H9 (cell line): ENCODE measurements around the gene OTULINL. TPM values are rescaled to one million over a fixed set of nuclear protein-coding genes. Genes with fewer than 3 reads are reported as not detected.

Source experiments
- DNase-seq: peaks from one replicate; pipeline ENCODE4 v3.0.0-alpha.2; 2017
- H2AFZ ChIP-seq: one replicate; pipeline ENCODE4 v1.6.1; 2013; ENCODE audit warnings: mild to moderate bottlenecking, low read length, control low read depth, moderate library complexity
- H2AK5ac ChIP-seq: 2 replicates; pipeline ENCODE4 v1.6.1; 2013; ENCODE audit warnings: low read length, control low read depth, mixed read lengths; ENCODE audit not compliant: insufficient read length
- H2BK120ac ChIP-seq: one replicate; pipeline ENCODE4 v1.6.1; 2013; ENCODE audit warnings: low read depth, mild to moderate bottlenecking, low read length, control low read depth, inconsistent platforms; ENCODE audit not compliant: poor library complexity, severe bottlenecking
- H2BK12ac ChIP-seq: 2 replicates; pipeline ENCODE4 v1.6.1; 2013; ENCODE audit warnings: low read length, control low read depth, mixed read lengths, low read depth; ENCODE audit not compliant: insufficient read length
- H2BK15ac ChIP-seq: 2 replicates; pipeline ENCODE4 v1.6.1; 2013; ENCODE audit warnings: low read depth, low read length, control low read depth
- H2BK20ac ChIP-seq: one replicate; pipeline ENCODE4 v1.6.1; 2013; ENCODE audit warnings: low read depth, mild to moderate bottlenecking, low read length, control low read depth, inconsistent platforms; ENCODE audit not compliant: poor library complexity, severe bottlenecking
- H2BK5ac ChIP-seq: 2 replicates; pipeline ENCODE4 v1.6.1; 2013; ENCODE audit warnings: low read length, control low read depth, mixed read lengths; ENCODE audit not compliant: insufficient read length
- H3K14ac ChIP-seq: 2 replicates; pipeline ENCODE4 v1.6.1; 2013; ENCODE audit warnings: low read length, control low read depth; ENCODE audit not compliant: insufficient read depth
- H3K18ac ChIP-seq: 2 replicates; pipeline ENCODE4 v1.6.1; 2013; ENCODE audit warnings: low read depth, mild to moderate bottlenecking, mixed read lengths, low read length, control low read depth; ENCODE audit not compliant: insufficient read length
- H3K23ac ChIP-seq: 2 replicates; pipeline ENCODE4 v1.6.1; 2013; ENCODE audit warnings: low read length, control low read depth, mixed read lengths, low read depth; ENCODE audit not compliant: insufficient read length
- H3K23me2 ChIP-seq: 2 replicates; pipeline ENCODE4 v1.6.1; 2013; ENCODE audit warnings: low read depth, mild to moderate bottlenecking, mixed read lengths, low read length, control low read depth; ENCODE audit not compliant: insufficient read length, poor library complexity, severe bottlenecking
- H3K27ac ChIP-seq: 2 replicates; pipeline ENCODE4 v1.5.1; 2013; ENCODE audit warnings: low read length, control low read depth, mixed read lengths, low read depth; ENCODE audit not compliant: insufficient read length
- H3K27me3 ChIP-seq: 2 replicates; pipeline ENCODE4 v1.6.1; 2013; ENCODE audit warnings: low read length, control low read depth, inconsistent platforms; ENCODE audit not compliant: insufficient read depth
- H3K4ac ChIP-seq: 2 replicates; pipeline ENCODE4 v1.6.1; 2013; ENCODE audit warnings: low read depth, mild to moderate bottlenecking, control low read depth, inconsistent platforms, low read length, moderate library complexity
- H3K4me1 ChIP-seq: 2 replicates; pipeline ENCODE4 v1.6.1; 2013; ENCODE audit warnings: low read length, control low read depth, inconsistent platforms; ENCODE audit not compliant: insufficient read depth
- H3K4me2 ChIP-seq: 2 replicates; pipeline ENCODE4 v1.6.1; 2013; ENCODE audit warnings: low read length, control low read depth, mixed read lengths; ENCODE audit not compliant: insufficient read length, insufficient read depth
- H3K56ac ChIP-seq: 2 replicates; pipeline ENCODE4 v1.6.1; 2013; ENCODE audit warnings: low read depth, mild to moderate bottlenecking, mixed read lengths, low read length, control low read depth; ENCODE audit not compliant: insufficient read length
- H3K79me1 ChIP-seq: 2 replicates; pipeline ENCODE4 v1.6.1; 2013; ENCODE audit warnings: low read depth, mild to moderate bottlenecking, moderate library complexity, low read length, control low read depth, inconsistent platforms; ENCODE audit not compliant: insufficient read depth, poor library complexity, severe bottlenecking
- H3K79me2 ChIP-seq: 2 replicates; pipeline ENCODE4 v1.6.1; 2013; ENCODE audit warnings: low read length, control low read depth, inconsistent platforms; ENCODE audit not compliant: insufficient read depth
- H3K9ac ChIP-seq: 2 replicates; pipeline ENCODE4 v1.6.1; 2013; ENCODE audit warnings: low read length, control low read depth, mixed read lengths; ENCODE audit not compliant: insufficient read length; ENCODE audit errors: extremely low read depth
- H3K9me3 ChIP-seq: one replicate; pipeline ENCODE4 v1.6.1; 2013; ENCODE audit warnings: low read depth, low read length, inconsistent platforms; ENCODE audit not compliant: control insufficient read depth
- H3T11ph ChIP-seq: one replicate; pipeline ENCODE4 v1.6.1; 2013; ENCODE audit warnings: mild to moderate bottlenecking, low read length, control low read depth, inconsistent platforms
- H4K20me1 ChIP-seq: one replicate; pipeline ENCODE4 v1.6.1; 2013; ENCODE audit not compliant: control insufficient read depth, insufficient read length, insufficient read depth
- H4K5ac ChIP-seq: 2 replicates; pipeline ENCODE4 v1.6.1; 2013; ENCODE audit warnings: low read depth, mild to moderate bottlenecking, mixed read lengths, low read length, control low read depth; ENCODE audit not compliant: insufficient read length
- H4K8ac ChIP-seq: replicated peaks from 2 replicates; pipeline ENCODE4 v1.6.1; 2013; ENCODE audit warnings: low read length, control low read depth, mixed read lengths, low read depth; ENCODE audit not compliant: insufficient read length
- H4K91ac ChIP-seq: 2 replicates; pipeline ENCODE4 v1.6.1; 2013; ENCODE audit warnings: low read depth, mild to moderate bottlenecking, moderate library complexity, mixed read lengths, low read length, control low read depth; ENCODE audit not compliant: insufficient read length
- H3K27ac Mint-ChIP-seq, 3 experiments: 2 replicates in 2 of 3; 3 replicates in 1 of 3; pipeline ENCODE4 v1.8.0; 2020 to 2021; ENCODE audit warnings: mixed read lengths in 3 of 3, mild to moderate bottlenecking in 1 of 3, moderate library complexity in 1 of 3
- H3K27me3 Mint-ChIP-seq: 2 replicates; pipeline ENCODE4 v1.8.0; 2021; ENCODE audit warnings: low read depth, mild to moderate bottlenecking, moderate library complexity, mixed read lengths
- H3K36me3 Mint-ChIP-seq, 3 experiments: 2 replicates in 2 of 3; 3 replicates in 1 of 3; pipeline ENCODE4 v1.8.0; 2020 to 2021; ENCODE audit warnings: low read depth in 3 of 3, mixed read lengths in 3 of 3; ENCODE audit not compliant: insufficient read depth in 1 of 3
- H3K4me1 Mint-ChIP-seq, 2 experiments: 2 replicates each; pipeline ENCODE4 v1.8.0; 2020; ENCODE audit warnings: mixed read lengths in 2 of 2
- H3K4me3 Mint-ChIP-seq, 2 experiments: 2 replicates in 1 of 2; 3 replicates in 1 of 2; pipeline ENCODE4 v1.8.0; 2020 to 2021; ENCODE audit warnings: mild to moderate bottlenecking in 2 of 2, mixed read lengths in 2 of 2, moderate library complexity in 1 of 2
- H3K9me3 Mint-ChIP-seq, 2 experiments: 2 replicates in 1 of 2; 3 replicates in 1 of 2; pipeline ENCODE4 v1.8.0; 2020; ENCODE audit warnings: mild to moderate bottlenecking in 2 of 2, mixed read lengths in 2 of 2, moderate library complexity in 1 of 2
- CTCF ChIP-seq: fragments of 200-600 bp; sonication (generic); conservative IDR thresholded peaks from 3 replicates; pipeline ENCODE4 v1.8.0; 2021; ENCODE audit warnings: antibody characterized with exemption, mild to moderate bottlenecking
- WGBS: extraction: QIAGEN DNeasy Blood & Tissue Kit; methylation state at CpG from one replicate; pipeline ENCODE4 v1.1.7; 2013; ENCODE audit warnings: missing lambda C conversion rate, low lambda C conversion rate, mixed read lengths; ENCODE audit not compliant: insufficient read length; ENCODE audit errors: extremely low coverage; 5-methylcytosine and 5-hydroxymethylcytosine counted together
- total RNA-seq: library from RNA; stranded (reverse); gene quantifications from 2 replicates; pipeline ENCODE4 v1.2.1, GENCODE V29; 2021

Gene OTULINL
- total RNA-seq, 1 experiment from 2014 or later = 7.5 TPM

GRCh38 chr5:14574891-14575508, 6.6 kb upstream of the OTULINL start:
- Mint-ChIP-seq H3K36me3 (no peaks in the 10 kb centered on the region; a peak in 1 of 7 replicates), H3K4me1 (no peaks in the 10 kb centered on the region), H3K27ac (peak overlapping the region in 1 of 3 experiments; percentile 36; a peak in 2 of 7 replicates), H3K9me3 (peaks cover 3 to 5% of the 10 kb centered on the region in 2 experiments; a peak in 2 of 5 replicates), H3K4me3 (no peak overlapping the region), H3K27me3 (peaks cover 26% of the 10 kb centered on the region)
- no peak overlapping the region for H4K91ac ChIP-seq
- no peak for DNase-seq
- no peak overlapping the region for H4K5ac ChIP-seq
- no peaks in the 10 kb centered on the region for H4K20me1 ChIP-seq
- no peaks in the 10 kb centered on the region for H3K79me1 ChIP-seq
- no peak overlapping the region for H4K8ac ChIP-seq
- no CpG with 5 or more reads among the region's 2 CpGs for WGBS
- no peak overlapping the region for H2BK120ac ChIP-seq
- H2BK20ac ChIP-seq = no peak overlapping the region
- H2AK5ac ChIP-seq = no peak overlapping the region
- H2BK12ac ChIP-seq = no peak overlapping the region
- no peaks in the 10 kb centered on the region for H3K23me2 ChIP-seq
- no peak overlapping the region for H3K4ac ChIP-seq
- no peaks in the 10 kb centered on the region for H3K9me3 ChIP-seq
- H3K4me1 ChIP-seq = no peaks in the 10 kb centered on the region
- no peak overlapping the region for H3K56ac ChIP-seq
- H3K27me3 ChIP-seq = peaks cover 2% of the 10 kb centered on the region; the same call in 1 of the 2 replicates
- no peak overlapping the region for H3K27ac ChIP-seq
- no peak overlapping the region for H3K9ac ChIP-seq
- no peak overlapping the region for H2BK5ac ChIP-seq
- H3K4me2 ChIP-seq = no peak overlapping the region
- no peaks in the 10 kb centered on the region for H3K79me2 ChIP-seq
- H2AFZ ChIP-seq = no peak overlapping the region
- H3K23ac ChIP-seq = no peak overlapping the region
- H3T11ph ChIP-seq = no peak overlapping the region
- no peak overlapping the region for H2BK15ac ChIP-seq
- no peak overlapping the region for H3K18ac ChIP-seq
- no peak overlapping the region for H3K14ac ChIP-seq
- no peak for TF ChIP-seq CTCF
